HEK293 (cell line): ENCODE measurements around the gene PEAR1.

Source experiments
- CTCF ChIA-PET: fragments of 350-600 bp; formaldehyde crosslinking; extraction: SDS; loops from one replicate; lab custom pipeline; 2021; ENCODE audit warnings: antibody characterized with exemption; lab: Yijun Ruan, JAX
- POLR2A ChIA-PET: fragments of 300-600 bp; formaldehyde crosslinking; extraction: SDS; loops from one replicate; lab custom pipeline; 2020; ENCODE audit warnings: antibody characterized with exemption, inconsistent platforms; lab: Yijun Ruan, JAX
- H3K27ac ChIP-seq: fragments of 200-500 bp; sonication (Bioruptor generic); 2 replicates; pipeline ENCODE4 v1.5.1; 2014; ENCODE audit warnings: low read depth, low read length, control low read depth, inconsistent platforms; ENCODE audit errors: extremely low read depth
- H3K36me3 ChIP-seq, 2 experiments: fragments of 200-500 bp in 1 of 2; sonication (Bioruptor generic) in 1 of 2; 1 replicate in 1 of 2; 2 replicates in 1 of 2; pipeline ENCODE4 v1.5.1; 2014 to 2017; ENCODE audit warnings: inconsistent platforms in 2 of 2, low read length in 2 of 2; ENCODE audit not compliant: control insufficient read depth in 2 of 2, insufficient read depth in 1 of 2
- H3K4me1 ChIP-seq: fragments of 200-500 bp; sonication (Bioruptor generic); 2 replicates; pipeline ENCODE4 v1.5.1; 2014; ENCODE audit warnings: mild to moderate bottlenecking, low read length, inconsistent platforms; ENCODE audit not compliant: control insufficient read depth, insufficient read depth
- H3K4me3 ChIP-seq: 2 replicates; pipeline ENCODE4 v1.5.1; 2011; ENCODE audit warnings: low read depth, mild to moderate bottlenecking, control low read depth, low read length, moderate library complexity
- H3K9me3 ChIP-seq: fragments of 200-500 bp; sonication (Bioruptor generic); 2 replicates; pipeline ENCODE4 v1.5.1; 2014; ENCODE audit warnings: low read depth, low read length, inconsistent platforms; ENCODE audit not compliant: control insufficient read depth, insufficient read depth
- FEZF1 ChIP-seq: fragments of 450-650 bp; formaldehyde crosslinking; IDR thresholded peaks from 2 replicates; pipeline ENCODE4 v1.5.1; 2016; ENCODE audit warnings: missing biosample characterization, missing genetic modification characterization
- KLF10 ChIP-seq: fragments of 450-650 bp; IDR thresholded peaks from 2 replicates; pipeline ENCODE4 v1.5.1; 2018; ENCODE audit warnings: missing biosample characterization, mild to moderate bottlenecking, missing genetic modification characterization
- KLF17 ChIP-seq: fragments of 450-650 bp; formaldehyde crosslinking; IDR thresholded peaks from 2 replicates; pipeline ENCODE4 v1.5.1; 2016; ENCODE audit warnings: missing biosample characterization, missing genetic modification characterization
- MEIS1 ChIP-seq: sonication (generic); formaldehyde crosslinking; IDR thresholded peaks from 2 replicates; pipeline ENCODE4 v1.8.1; 2022; ENCODE audit warnings: missing genetic modification reagents, mild to moderate bottlenecking, borderline replicate concordance
- PRDM2 ChIP-seq: fragments of 450-650 bp; formaldehyde crosslinking; IDR thresholded peaks from 2 replicates; pipeline ENCODE4 v1.5.1; 2016; ENCODE audit warnings: missing biosample characterization, missing genetic modification characterization, borderline replicate concordance
- ZBTB10 ChIP-seq: fragments of 450-650 bp; formaldehyde crosslinking; IDR thresholded peaks from 2 replicates; pipeline ENCODE4 v1.5.1; 2016; ENCODE audit warnings: missing biosample characterization, missing genetic modification characterization
- ZBTB11 ChIP-seq: fragments of 450-650 bp; formaldehyde crosslinking; conservative IDR thresholded peaks from 2 replicates; pipeline ENCODE4 v1.5.1; 2016; ENCODE audit warnings: low read depth, missing biosample characterization, missing genetic modification characterization
- ZFP3 ChIP-seq: fragments of 450-650 bp; formaldehyde crosslinking; IDR thresholded peaks from 2 replicates; pipeline ENCODE4 v1.5.1; 2016; ENCODE audit warnings: low read depth, missing biosample characterization, missing genetic modification characterization
- ZNF114 ChIP-seq: fragments of 450-650 bp; formaldehyde crosslinking; IDR thresholded peaks from 2 replicates; pipeline ENCODE4 v1.5.0; 2017; ENCODE audit warnings: missing biosample characterization, missing genetic modification characterization
- ZNF175 ChIP-seq: fragments of 450-650 bp; formaldehyde crosslinking; IDR thresholded peaks from 2 replicates; pipeline ENCODE4 v1.5.1; 2016; ENCODE audit warnings: missing biosample characterization, missing genetic modification characterization
- ZNF239 ChIP-seq: fragments of 450-650 bp; formaldehyde crosslinking; IDR thresholded peaks from 2 replicates; pipeline ENCODE4 v1.5.1; 2016; ENCODE audit warnings: missing biosample characterization, missing genetic modification characterization
- ZNF266 ChIP-seq: fragments of 450-650 bp; formaldehyde crosslinking; IDR thresholded peaks from 2 replicates; pipeline ENCODE4 v1.5.1; 2016; ENCODE audit warnings: missing biosample characterization, missing genetic modification characterization, low read depth
- ZNF561 ChIP-seq: fragments of 450-650 bp; IDR thresholded peaks from 2 replicates; pipeline ENCODE4 v1.5.1; 2018; ENCODE audit warnings: missing biosample characterization, missing genetic modification characterization, borderline replicate concordance
- ZNF654 ChIP-seq: fragments of 450-650 bp; formaldehyde crosslinking; IDR thresholded peaks from 2 replicates; pipeline ENCODE4 v1.5.1; 2016; ENCODE audit warnings: low read depth, missing biosample characterization, missing genetic modification characterization
- ZNF707 ChIP-seq: fragments of 450-650 bp; formaldehyde crosslinking; IDR thresholded peaks from 2 replicates; pipeline ENCODE4 v1.5.1; 2016; ENCODE audit warnings: missing biosample characterization, missing genetic modification characterization
- ZNF791 ChIP-seq: fragments of 450-650 bp; formaldehyde crosslinking; IDR thresholded peaks from 2 replicates; pipeline ENCODE4 v1.5.1; 2016; ENCODE audit warnings: missing biosample characterization, missing genetic modification characterization
- TF ChIP-seq, protein P1 (sequence below): fragments of 450-650 bp; formaldehyde crosslinking; IDR thresholded peaks from 2 replicates; pipeline ENCODE4 v1.5.1; 2016; ENCODE audit warnings: missing biosample characterization, missing genetic modification characterization
- TF ChIP-seq, protein P2 (sequence below): fragments of 450-650 bp; formaldehyde crosslinking; IDR thresholded peaks from 2 replicates; pipeline ENCODE4 v1.5.1; 2016; ENCODE audit warnings: missing biosample characterization, missing genetic modification characterization

Gene PEAR1

DNA sequence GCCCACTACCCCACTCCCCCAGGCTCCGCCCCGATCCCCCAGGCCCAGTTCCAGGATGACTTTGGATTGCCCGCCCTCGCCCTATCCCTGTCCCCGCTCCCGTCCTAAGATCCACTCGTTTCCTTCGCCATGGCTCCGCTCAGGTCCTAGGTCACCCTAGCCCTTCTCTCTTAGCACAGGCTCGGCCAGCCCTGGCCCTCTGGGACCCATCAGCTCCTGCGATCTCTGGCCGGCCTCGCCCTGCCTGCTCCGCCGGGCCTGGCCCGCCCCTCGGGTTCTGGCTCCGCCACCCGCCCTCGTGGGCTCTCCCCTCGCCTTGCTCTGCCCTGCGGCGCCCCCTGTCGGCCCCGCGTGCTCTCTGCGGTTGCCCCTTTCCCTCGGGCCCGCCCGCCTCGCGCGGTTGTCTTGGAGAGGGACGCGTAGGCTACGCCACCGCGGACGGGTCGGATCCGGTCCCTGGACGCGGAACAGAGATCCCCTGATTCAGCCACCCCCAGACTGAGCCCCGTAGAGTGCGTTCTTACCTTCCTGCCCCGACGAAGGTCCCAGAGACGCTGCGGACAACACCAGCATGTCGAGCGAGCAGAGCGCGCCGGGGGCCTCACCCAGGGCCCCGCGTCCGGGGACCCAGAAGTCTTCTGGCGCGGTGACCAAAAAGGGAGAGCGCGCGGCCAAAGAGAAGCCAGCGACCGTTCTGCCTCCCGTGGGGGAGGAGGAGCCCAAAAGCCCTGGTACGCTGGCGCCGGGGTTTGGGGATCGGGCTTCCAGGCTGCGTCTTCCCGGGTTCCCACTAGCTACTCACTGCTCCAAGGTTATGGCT, 26.9 kb downstream of the PEAR1 start, which contains the start of gene LRRC71:
Gene LRRC71, plus strand, starts transcription at position 400 of the 820 bp plus-strand sequence. Its CDS starts 172 bp downstream, at position 572.
- Histone ChIP-seq H3K36me3 (no peaks in the 10 kb centered on the region), H3K4me1 (no peaks in the 10 kb centered on the region), H3K9me3 (no peaks in the 10 kb centered on the region), H3K27ac (no peak within 1 kb of the TSS), H3K4me3 (no peak within 1 kb of the TSS)
- ChIA-PET CTCF (interaction anchor here (0.5 to 11.9 kb wide), 25 partner anchors 8 to 269 kb away, joined by 3 to 199 read pairs (median 4); partner anchors contain the start of genes NTRK1 and PEAR1), POLR2A (no interaction called here)
- TF ChIP-seq FEZF1 (tag by site-specific recombination), result no peak
- no peak for TF ChIP-seq ZBTB11 (tag by site-specific recombination)
- TF ChIP-seq ZFP3 (tag by site-specific recombination), result no peak
- TF ChIP-seq ZNF791 (tag by site-specific recombination), result no peak
- TF ChIP-seq, protein P1, sequence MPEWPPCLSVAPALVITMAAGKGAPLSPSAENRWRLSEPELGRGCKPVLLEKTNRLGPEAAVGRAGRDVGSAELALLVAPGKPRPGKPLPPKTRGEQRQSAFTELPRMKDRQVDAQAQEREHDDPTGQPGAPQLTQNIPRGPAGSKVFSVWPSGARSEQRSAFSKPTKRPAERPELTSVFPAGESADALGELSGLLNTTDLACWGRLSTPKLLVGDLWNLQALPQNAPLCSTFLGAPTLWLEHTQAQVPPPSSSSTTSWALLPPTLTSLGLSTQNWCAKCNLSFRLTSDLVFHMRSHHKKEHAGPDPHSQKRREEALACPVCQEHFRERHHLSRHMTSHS (tag by site-specific recombination), result no peak
- peak; percentile 38 for TF ChIP-seq ZNF654 (tag by site-specific recombination)
- TF ChIP-seq MEIS1 (CRISPR knock-in tag), result no peak
- TF ChIP-seq ZNF707 (tag by site-specific recombination), result no peak
- TF ChIP-seq ZNF266 (tag by site-specific recombination), result no peak
- no peak for TF ChIP-seq ZNF175 (tag by site-specific recombination)
- TF ChIP-seq PRDM2 (tag by site-specific recombination), result no peak
- TF ChIP-seq ZNF239 (tag by site-specific recombination), result no peak
- TF ChIP-seq, protein P2, sequence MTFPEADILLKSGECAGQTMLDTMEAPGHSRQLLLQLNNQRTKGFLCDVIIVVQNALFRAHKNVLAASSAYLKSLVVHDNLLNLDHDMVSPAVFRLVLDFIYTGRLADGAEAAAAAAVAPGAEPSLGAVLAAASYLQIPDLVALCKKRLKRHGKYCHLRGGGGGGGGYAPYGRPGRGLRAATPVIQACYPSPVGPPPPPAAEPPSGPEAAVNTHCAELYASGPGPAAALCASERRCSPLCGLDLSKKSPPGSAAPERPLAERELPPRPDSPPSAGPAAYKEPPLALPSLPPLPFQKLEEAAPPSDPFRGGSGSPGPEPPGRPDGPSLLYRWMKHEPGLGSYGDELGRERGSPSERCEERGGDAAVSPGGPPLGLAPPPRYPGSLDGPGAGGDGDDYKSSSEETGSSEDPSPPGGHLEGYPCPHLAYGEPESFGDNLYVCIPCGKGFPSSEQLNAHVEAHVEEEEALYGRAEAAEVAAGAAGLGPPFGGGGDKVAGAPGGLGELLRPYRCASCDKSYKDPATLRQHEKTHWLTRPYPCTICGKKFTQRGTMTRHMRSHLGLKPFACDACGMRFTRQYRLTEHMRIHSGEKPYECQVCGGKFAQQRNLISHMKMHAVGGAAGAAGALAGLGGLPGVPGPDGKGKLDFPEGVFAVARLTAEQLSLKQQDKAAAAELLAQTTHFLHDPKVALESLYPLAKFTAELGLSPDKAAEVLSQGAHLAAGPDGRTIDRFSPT, result 0 out of 2 replicates have a peak, but pooled peaks have one; percentile 21
- no peak for TF ChIP-seq ZBTB10 (tag by site-specific recombination)
- no peak for TF ChIP-seq KLF10 (tag by site-specific recombination)
- peak; percentile 42; the same call in 1 of the 2 replicates for TF ChIP-seq ZNF561
- TF ChIP-seq ZNF114 (tag by site-specific recombination), result no peak
- peak; percentile 75 for TF ChIP-seq KLF17 (tag by site-specific recombination)
